Tibial artery (tissue), 4 donors: ENCODE measurements around the gene PPCS.

Experiments used
- DNase-seq, 2 donors: peaks; one replicate each; pipeline ENCODE4 v3.0.0-alpha.2; 2019
- H3K27ac ChIP-seq, 2 donors: fragments of 200-600 bp; sonication (generic) in 1 of 2; 1 replicate in 1 of 2; 2 replicates in 1 of 2; pipeline ENCODE4 v1.5.1; 2018 to 2019; ENCODE audit warnings: mild to moderate bottlenecking in 1 of 2
- H3K27me3 ChIP-seq, 2 donors: fragments of 200-600 bp; sonication (generic) in 1 of 2; one replicate each; pipeline versions ENCODE4 v1.5.1 to v1.6.0; 2016 to 2019
- H3K36me3 ChIP-seq, 3 donors: fragments of 200-600 bp; sonication (generic) in 2 of 3; one replicate each; pipeline ENCODE4 v1.5.1; 2016 to 2019; ENCODE audit warnings: mild to moderate bottlenecking in 2 of 3
- H3K4me1 ChIP-seq, 4 donors: fragments of 200-600 bp; sonication (generic) in 2 of 4; 1 replicate in 3 of 4; 2 replicates in 1 of 4; pipeline ENCODE4 v1.5.1; 2016 to 2019
- H3K4me3 ChIP-seq, 2 donors: fragments of 200-600 bp; sonication (generic) in 1 of 2; 1 replicate in 1 of 2; 2 replicates in 1 of 2; pipeline ENCODE4 v1.5.1; 2018 to 2019; ENCODE audit warnings: mild to moderate bottlenecking in 2 of 2
- H3K9me3 ChIP-seq, 3 donors: fragments of 200-600 bp; sonication (generic) in 1 of 3; one replicate each; pipeline ENCODE4 v1.5.1; 2016 to 2019
- intact Hi-C: fragments of 100-400 bp; cut with DNase I; formaldehyde crosslinking; loops from one replicate; pipeline ENCODE4 v1.15.0; 2023; ENCODE audit warnings: low total_unique reads
- TF ChIP-seq, protein P1 (sequence below), 2 experiments: fragments of 200-600 bp in 1 of 2; fragments of 450-650 bp in 1 of 2; IDR thresholded peaks; one replicate each; pipeline ENCODE4 v1.5.1; 2017 to 2019; ENCODE audit warnings: antibody characterized with exemption in 2 of 2, mild to moderate bottlenecking in 1 of 2, moderate library complexity in 1 of 2

The PPCS gene

GRCh38 chr1:42434340-42434739 is 22.0 kb upstream of the PPCS start:
- intact Hi-C loops = no loop called here
- no peak for DNase-seq
- Histone ChIP-seq H3K27ac (no peak overlapping the region), H3K4me3 (no peak overlapping the region), H3K27me3 (no peaks in the 10 kb centered on the region), H3K36me3 (no peaks in the 10 kb centered on the region), H3K4me1 (no peaks in the 10 kb centered on the region), H3K9me3 (no peaks in the 10 kb centered on the region)
- TF ChIP-seq, protein P1, sequence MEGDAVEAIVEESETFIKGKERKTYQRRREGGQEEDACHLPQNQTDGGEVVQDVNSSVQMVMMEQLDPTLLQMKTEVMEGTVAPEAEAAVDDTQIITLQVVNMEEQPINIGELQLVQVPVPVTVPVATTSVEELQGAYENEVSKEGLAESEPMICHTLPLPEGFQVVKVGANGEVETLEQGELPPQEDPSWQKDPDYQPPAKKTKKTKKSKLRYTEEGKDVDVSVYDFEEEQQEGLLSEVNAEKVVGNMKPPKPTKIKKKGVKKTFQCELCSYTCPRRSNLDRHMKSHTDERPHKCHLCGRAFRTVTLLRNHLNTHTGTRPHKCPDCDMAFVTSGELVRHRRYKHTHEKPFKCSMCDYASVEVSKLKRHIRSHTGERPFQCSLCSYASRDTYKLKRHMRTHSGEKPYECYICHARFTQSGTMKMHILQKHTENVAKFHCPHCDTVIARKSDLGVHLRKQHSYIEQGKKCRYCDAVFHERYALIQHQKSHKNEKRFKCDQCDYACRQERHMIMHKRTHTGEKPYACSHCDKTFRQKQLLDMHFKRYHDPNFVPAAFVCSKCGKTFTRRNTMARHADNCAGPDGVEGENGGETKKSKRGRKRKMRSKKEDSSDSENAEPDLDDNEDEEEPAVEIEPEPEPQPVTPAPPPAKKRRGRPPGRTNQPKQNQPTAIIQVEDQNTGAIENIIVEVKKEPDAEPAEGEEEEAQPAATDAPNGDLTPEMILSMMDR (IDR thresholded peaks at IDR 0.05) = no peak

- H3K4me1 ChIP-seq = peaks cover 0 to 6% (median 0%) of the 10 kb centered on the region in 4 donors
- TF ChIP-seq, protein P1 (IDR thresholded peaks at IDR 0.05) = no peak
- DNase-seq = no peak
- H3K27ac ChIP-seq = no peak overlapping the region
- no peaks in the 10 kb centered on the region for H3K9me3 ChIP-seq
- H3K36me3 ChIP-seq = no peaks in the 10 kb centered on the region
- H3K4me3 ChIP-seq = no peak overlapping the region
- no peaks in the 10 kb centered on the region for H3K27me3 ChIP-seq
- intact Hi-C loops = no loop called here
These were observed 16.4 kb upstream of the PPCS start for GRCh38 chr1:42439940-42440339.

DNA sequence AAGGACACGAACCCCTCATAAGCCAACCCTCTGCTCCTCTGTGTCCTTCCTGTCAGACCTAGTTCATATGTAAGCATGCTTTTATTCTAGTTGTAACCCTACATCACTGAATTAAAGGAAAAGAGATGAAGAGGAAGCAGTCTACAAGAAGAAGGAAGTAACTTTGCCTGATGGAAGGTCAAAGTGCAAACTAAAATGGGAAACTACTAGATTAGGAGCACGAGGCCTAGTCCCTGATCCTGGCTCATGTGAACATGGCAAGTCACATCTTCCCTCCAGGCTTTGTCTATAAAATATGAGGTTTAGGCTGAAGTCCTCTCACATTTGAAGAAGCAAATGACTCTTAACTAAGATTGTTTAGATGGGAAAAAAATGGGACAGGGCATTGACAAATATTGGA is 13.7 kb upstream of the PPCS start:
- no peaks in the 10 kb centered on the region for H3K9me3 ChIP-seq
- no peaks in the 10 kb centered on the region for H3K36me3 ChIP-seq
- H3K27ac ChIP-seq = no peak overlapping the region
- no peak overlapping the region for H3K4me3 ChIP-seq
- H3K27me3 ChIP-seq = no peaks in the 10 kb centered on the region
- intact Hi-C loops = no loop called here
- DNase-seq = no peak
- H3K4me1 ChIP-seq = peaks cover 0 to 6% (median 0%) of the 10 kb centered on the region in 4 donors
- TF ChIP-seq, protein P1 (IDR thresholded peaks at IDR 0.05) = no peak

DNA sequence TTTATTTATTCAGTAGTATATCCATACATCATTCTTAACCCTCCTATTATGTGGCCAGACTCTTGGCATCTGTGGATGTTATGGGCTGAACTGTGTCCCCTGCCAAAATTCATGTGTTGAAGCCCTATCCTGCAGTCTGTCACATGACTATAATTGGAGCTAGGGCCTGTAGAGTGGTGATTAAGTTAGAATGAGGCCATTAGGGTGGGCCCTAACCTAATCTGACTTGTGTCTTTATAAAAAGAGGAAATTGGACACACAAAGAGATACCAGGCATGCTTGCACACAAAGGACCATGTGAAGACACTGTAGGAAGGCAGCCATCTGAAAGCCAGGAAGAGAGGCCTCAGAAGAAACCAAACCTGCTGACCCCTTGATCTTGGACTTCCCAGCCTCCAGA is 7.1 kb upstream of the PPCS start:
- no peaks in the 10 kb centered on the region for H3K4me1 ChIP-seq
- no peak overlapping the region for H3K27ac ChIP-seq
- no peaks in the 10 kb centered on the region for H3K27me3 ChIP-seq
- no peaks in the 10 kb centered on the region for H3K9me3 ChIP-seq
- intact Hi-C loops = no loop called here
- no peak for DNase-seq
- H3K4me3 ChIP-seq = no peak overlapping the region
- TF ChIP-seq, protein P1 (IDR thresholded peaks at IDR 0.05) = no peak
- H3K36me3 ChIP-seq = no peaks in the 10 kb centered on the region

DNA sequence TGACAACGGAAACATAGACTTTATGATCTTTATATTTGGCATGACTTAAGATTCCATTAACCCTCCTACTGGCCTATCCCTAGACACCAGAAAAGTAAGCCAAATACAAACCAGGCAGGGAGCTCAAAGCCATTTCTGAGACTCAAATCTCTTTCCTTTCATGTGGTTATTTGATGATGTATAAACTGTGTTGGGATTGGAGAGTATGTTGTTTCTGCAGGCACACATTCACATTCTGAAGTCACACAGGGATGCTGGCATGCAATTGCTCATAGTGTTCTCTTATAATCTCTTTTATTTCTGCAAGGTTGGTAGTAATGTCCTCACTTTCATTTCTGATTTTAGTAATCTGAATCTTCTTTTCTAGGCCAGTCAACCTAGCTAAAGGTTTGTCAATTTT is 6.3 kb upstream of the PPCS start:
- Histone ChIP-seq H3K9me3 (no peaks in the 10 kb centered on the region), H3K27me3 (no peaks in the 10 kb centered on the region), H3K36me3 (no peaks in the 10 kb centered on the region), H3K4me3 (no peak overlapping the region), H3K27ac (no peak overlapping the region), H3K4me1 (no peaks in the 10 kb centered on the region)
- TF ChIP-seq, protein P1 (IDR thresholded peaks at IDR 0.05) = no peak
- intact Hi-C loops = no loop called here
- DNase-seq = no peak

DNA sequence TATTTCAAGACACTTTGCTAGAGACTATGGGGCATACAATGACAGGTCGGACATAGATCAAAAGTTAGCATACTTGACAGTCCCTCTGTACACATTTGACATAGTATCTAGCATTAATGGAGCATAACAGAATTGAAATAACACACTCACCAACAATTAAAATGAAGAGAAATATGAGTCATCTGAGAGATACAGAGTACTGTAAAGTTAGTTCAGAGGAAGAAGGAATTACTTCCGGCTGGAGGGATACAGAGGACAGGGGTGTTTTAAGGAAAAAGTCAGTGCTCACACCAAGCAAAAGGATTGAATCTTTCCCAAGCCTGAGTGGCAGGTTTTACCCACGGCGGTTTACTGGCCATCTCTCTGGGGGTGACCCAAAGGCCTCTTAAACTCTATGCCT is 3.0 kb upstream of the PPCS start:
- Histone ChIP-seq H3K4me1 (peaks cover 0 to 21% (median 12%) of the 10 kb centered on the region in 4 donors), H3K27me3 (no peaks in the 10 kb centered on the region), H3K27ac (no peak overlapping the region), H3K36me3 (no peaks in the 10 kb centered on the region), H3K9me3 (no peaks in the 10 kb centered on the region), H3K4me3 (no peak overlapping the region)
- no peak for DNase-seq
- intact Hi-C loops = no loop called here
- TF ChIP-seq, protein P1 (IDR thresholded peaks at IDR 0.05) = no peak
